Epithelial cell of proximal tubule (primary cell): ENCODE data around the gene NCKAP1. TPM values are rescaled to one million over a fixed set of nuclear protein-coding genes. Genes with fewer than 3 reads are reported as not detected.

Source experiments
- DNase-seq: peaks from one replicate; pipeline ENCODE4 v3.0.0-alpha.2; 2011; ENCODE audit warnings: low read depth
- H3K4me3 ChIP-seq: 2 replicates; pipeline ENCODE4 v1.5.1; 2011; ENCODE audit warnings: low read depth, mild to moderate bottlenecking, low read length
- CTCF ChIP-seq: conservative IDR thresholded peaks from 2 replicates; pipeline ENCODE4 v1.5.1; 2012; ENCODE audit warnings: low read depth, mild to moderate bottlenecking, low read length
- total RNA-seq: library from RNA; depleted of rRNA; stranded (reverse); fragments of >200 nt; gene quantifications from 2 replicates; pipeline ENCODE4 v1.2.3, GENCODE V29; 2015

The NCKAP1 gene
- total RNA-seq, 1 donor from 2014 or later, result 79.5 TPM

GRCh38 chr2:182933629-182934028, 104.6 kb downstream of the NCKAP1 start:
- no peak for TF ChIP-seq CTCF
- H3K4me3 ChIP-seq, result no peak overlapping the region
- no peak for DNase-seq

GRCh38 chr2:182929972-182930371, 108.3 kb downstream of the NCKAP1 start:
- no peak for TF ChIP-seq CTCF
- H3K4me3 ChIP-seq, result no peak overlapping the region
- DNase-seq, result no peak

- no peak for DNase-seq
- no peak overlapping the region for H3K4me3 ChIP-seq
- no peak for TF ChIP-seq CTCF
Measured at GRCh38 chr2:182924306-182924705, 114.0 kb downstream of the NCKAP1 start.

GRCh38 chr2:182921234-182921633, 117.0 kb downstream of the NCKAP1 start:
- no peak overlapping the region for H3K4me3 ChIP-seq
- no peak for TF ChIP-seq CTCF
- no peak for DNase-seq

GRCh38 chr2:182920631-182921056, 117.6 kb downstream of the NCKAP1 start:
- TF ChIP-seq CTCF, result no peak
- H3K4me3 ChIP-seq, result no peak overlapping the region
- DNase-seq, result no peak

- TF ChIP-seq CTCF, result no peak
- no peak for DNase-seq
- no peak overlapping the region for H3K4me3 ChIP-seq
Measured at GRCh38 chr2:182920089-182920488, 118.2 kb downstream of the NCKAP1 start.

GRCh38 chr2:182918961-182919652, 119.2 kb downstream of the NCKAP1 start:
- H3K4me3 ChIP-seq, result no peak overlapping the region
- no peak for TF ChIP-seq CTCF
- DNase-seq, result no peak
